K562 (cell line): ENCODE measurements around the gene STK36. TPM values are rescaled to one million over a fixed set of nuclear protein-coding genes. Genes with fewer than 3 reads are reported as not detected.
A peak's percentile ranks its signal among the peaks of the same experiment; 100 is the strongest.

ENCODE experiments used
- ATAC-seq: fragments of 200-7000 bp; cut with Tn5 transposase; 3 replicates; pipeline ENCODE4 v1.9.1; 2020; ENCODE audit warnings: moderate library complexity
- BruUV-seq: library from RNA; stranded (reverse); fragments of 400-500 nt; replicated peaks from 2 replicates; lab custom pipeline; 2021; lab: Mats Ljungman, UMichigan
- CTCF ChIA-PET: fragments of 300-600 bp; formaldehyde crosslinking; extraction: SDS; loops from one replicate; lab custom pipeline; 2021; ENCODE audit warnings: low intra/inter-chr PET ratio; lab: Yijun Ruan, JAX
- POLR2A ChIA-PET: fragments of 300-600, 350-650 bp; sonication (Branson Sonifier 250); formaldehyde crosslinking; extraction: SDS; loops from one replicate; lab custom pipeline; 2021; ENCODE audit warnings: antibody characterized with exemption, inconsistent platforms; lab: Yijun Ruan, JAX
- DNase-seq, 4 experiments: peaks; one replicate each; pipeline versions ENCODE4 v3.0.0 to v3.0.0-alpha.2; 2011 to 2018; ENCODE audit warnings: low spot score in 3 of 4, mixed read lengths in 3 of 4; ENCODE audit errors: extremely low read depth in 1 of 4
- FAIRE-seq: peaks from 2 replicates; lab custom pipeline; 2011; peaks lifted over from hg19 to GRCh38; lab: Jason Lieb, UNC
- H2AFZ ChIP-seq: 2 replicates; pipeline ENCODE4 v1.6.0; 2011; ENCODE audit warnings: low read depth, low read length, control low read depth, inconsistent platforms
- H3K27ac ChIP-seq: fragments of 200-600 bp; 3 replicates; pipeline ENCODE4 v1.8.0; 2011; ENCODE audit warnings: low read depth, mild to moderate bottlenecking, control low read depth, inconsistent platforms, low read length, moderate library complexity, mixed read lengths; ENCODE audit errors: extremely low read depth
- H3K27me3 ChIP-seq, 2 experiments: fragments of 300-600 bp in 1 of 2; 2 replicates in 1 of 2; 3 replicates in 1 of 2; pipeline versions ENCODE4 v1.6.0 to v1.8.0; 2011; ENCODE audit warnings: inconsistent platforms in 2 of 2, low read length in 2 of 2, mild to moderate bottlenecking in 1 of 2, mixed read lengths in 1 of 2, moderate library complexity in 1 of 2; ENCODE audit not compliant: control insufficient read depth in 2 of 2, insufficient read depth in 2 of 2
- H3K36me3 ChIP-seq: fragments of 300-600 bp; 3 replicates; pipeline ENCODE4 v1.8.0; 2011; ENCODE audit warnings: mild to moderate bottlenecking, low read length, inconsistent platforms; ENCODE audit not compliant: control insufficient read depth, insufficient read depth
- H3K4me1 ChIP-seq, 2 experiments: fragments of 200-600 bp in 1 of 2; replicated peaks in 1 of 2; 2 replicates in 1 of 2; 3 replicates in 1 of 2; pipeline versions ENCODE4 v1.5.1 to v1.8.0; 2011; ENCODE audit warnings: inconsistent platforms in 2 of 2, low read length in 2 of 2, mild to moderate bottlenecking in 1 of 2, mixed read lengths in 1 of 2, moderate library complexity in 1 of 2; ENCODE audit not compliant: control insufficient read depth in 2 of 2, insufficient read depth in 2 of 2
- H3K4me2 ChIP-seq: 2 replicates; pipeline ENCODE4 v1.6.1; 2011; ENCODE audit warnings: low read length, control low read depth, inconsistent platforms, mixed read lengths; ENCODE audit not compliant: insufficient read depth
- H3K4me3 ChIP-seq: fragments of 200-600 bp; sonication (generic), shearing (Covaris generic); 2 replicates; pipeline ENCODE4 v1.5.1; 2016; ENCODE audit warnings: control low read depth, inconsistent platforms
- H3K79me2 ChIP-seq: fragments of 200-600 bp; 3 replicates; pipeline ENCODE4 v1.8.0; 2011; ENCODE audit warnings: low read length, inconsistent platforms; ENCODE audit not compliant: control insufficient read depth, insufficient read depth
- H3K9ac ChIP-seq, 2 experiments: 2 replicates each; pipeline versions ENCODE4 v1.6.0 to v1.6.1; 2011; ENCODE audit warnings: low read depth in 2 of 2, low read length in 2 of 2, control low read depth in 1 of 2, inconsistent platforms in 1 of 2, mild to moderate bottlenecking in 1 of 2, mixed read lengths in 1 of 2; ENCODE audit not compliant: insufficient read depth in 1 of 2
- H3K9me1 ChIP-seq: one replicate; pipeline ENCODE4 v1.6.0; 2011; ENCODE audit warnings: inconsistent platforms, mild to moderate bottlenecking, low read length, moderate library complexity; ENCODE audit not compliant: control insufficient read depth, insufficient read depth
- H3K9me3 ChIP-seq: replicated peaks from 2 replicates; pipeline ENCODE4 v1.5.1; 2011; ENCODE audit warnings: low read depth, low read length, inconsistent platforms; ENCODE audit not compliant: control insufficient read depth, insufficient read depth
- H4K20me1 ChIP-seq: replicated peaks from 2 replicates; pipeline ENCODE4 v1.6.1; 2011; ENCODE audit warnings: low read length, inconsistent platforms, mixed read lengths; ENCODE audit not compliant: control insufficient read depth, insufficient read depth
- CBFA2T3 ChIP-seq: fragments of 450-650 bp; IDR thresholded peaks from 2 replicates; pipeline ENCODE4 v1.6.1; 2017
- DNMT1 ChIP-seq: fragments of 450-650 bp; IDR thresholded peaks from 2 replicates; pipeline ENCODE4 v1.6.1; 2016; ENCODE audit warnings: antibody characterized with exemption, mild to moderate bottlenecking
- E2F1 ChIP-seq: sonication (generic); formaldehyde crosslinking; IDR thresholded peaks from 2 replicates; pipeline ENCODE4 v1.8.1; 2023; ENCODE audit warnings: mild to moderate bottlenecking, missing genetic modification reagents, moderate library complexity
- ESRRA ChIP-seq: fragments of 450-650 bp; IDR thresholded peaks from 2 replicates; pipeline ENCODE4 v1.6.1; 2014; ENCODE audit warnings: low read depth, mild to moderate bottlenecking, moderate library complexity, borderline replicate concordance
- FOSL1 ChIP-seq: fragments of 200-800 bp; sonication (Bioruptor generic); conservative IDR thresholded peaks from 2 replicates; pipeline ENCODE4 v1.6.1; 2016; ENCODE audit warnings: missing genetic modification characterization, missing compliant biosample characterization
- GABPA ChIP-seq: fragments of 200-800 bp; sonication (Bioruptor generic); conservative IDR thresholded peaks from 2 replicates; pipeline ENCODE4 v1.6.1; 2016; ENCODE audit warnings: low read depth, missing genetic modification characterization, missing compliant biosample characterization
- WGBS: fragments of 100-300 bp; shearing (Covaris generic); methylation state at CpG from one replicate; pipeline ENCODE4 v1.1.6; 2016; ENCODE audit warnings: low coverage, mixed read lengths; ENCODE audit not compliant: insufficient coverage; ENCODE audit errors: missing lambda C conversion rate; 5-methylcytosine and 5-hydroxymethylcytosine counted together
- in situ Hi-C: fragments of 300-500 bp; cut with MboI; formaldehyde crosslinking; loops from 4 replicates; pipeline ENCODE4 v1.15.0; 2018; ENCODE audit warnings: inconsistent platforms, mixed read lengths
- intact Hi-C: fragments of 100-400 bp; cut with micrococcal nuclease; formaldehyde crosslinking; loops from 2 replicates; pipeline ENCODE4 v1.14.2; 2022
- polyA plus RNA-seq, 8 experiments: library from polyadenylated mRNA; depleted of rRNA in 4 of 8; stranded (reverse) in 5 of 8; unstranded in 3 of 8; fragments of >200 nt; fragmentation: Nextera tagmentation in 2 of 8; fragmentation: Illumina TruSeq in 1 of 8; extraction: Ambion mirVana in 2 of 8; extraction: Trizol in 1 of 8; gene quantifications; 2 replicates each; pipeline versions ENCODE4 v1.2.1 to v1.2.3, GENCODE V29; 2011 to 2014; ENCODE audit warnings: inconsistent platforms in 1 of 8, missing spikeins in 1 of 8
- total RNA-seq, 7 experiments: library from RNA; depleted of rRNA in 6 of 7; stranded (reverse); fragments of >200 nt in 6 of 7; fragmentation: Illumina TruSeq in 2 of 7; extraction: Trizol in 2 of 7; gene quantifications; 2 replicates each; pipeline versions ENCODE4 v1.2.1 to v1.2.3, GENCODE V29; 2011 to 2021; ENCODE audit warnings: low replicate concordance in 1 of 7

The STK36 gene
- total and polyA plus RNA-seq, 9 of the 15 experiments (the other 6 are each of a cell fraction or from before 2014, with no cell fraction given): 3.5 to 12.4 (median 6.7) TPM

- H3K27ac ChIP-seq: no peak overlapping the region
- no TSS peak for BruUV-seq
- CTCF ChIA-PET: interaction anchor here (0.6 to 1.7 kb wide), 2 partner anchors 138 to 234 kb away, joined by 3 to 15 read pairs; no protein-coding TSS in a partner anchor
- H3K4me1 ChIP-seq: peaks cover 13 to 14% of the 10 kb centered on the region in 2 experiments
- POLR2A ChIA-PET: interaction anchor here (0.5 to 1.3 kb wide), 6 partner anchors 9 to 151 kb away, joined by 3 to 7 read pairs (median 4); partner anchors contain the start of genes RNF25 and STK36
- intact Hi-C loops: loop anchor here (5.0 kb wide), 1 partner anchor 137 kb away; no protein-coding TSS in a partner anchor
- DNase-seq (no peak), FAIRE-seq (no peak), ATAC-seq (peak; percentile 2; the same call in 1 of the 3 replicates)
- H3K79me2 ChIP-seq: peaks cover 40% of the 10 kb centered on the region
- no peaks in the 10 kb centered on the region for H3K27me3 ChIP-seq
- H3K4me3 ChIP-seq: peak overlapping the region; percentile 85; the same call in 1 of the 2 replicates
- in situ Hi-C loops: no loop called here
- WGBS: 62% methylated on average over 14 of the region's 14 CpGs
- peak overlapping the region; percentile 46 for H3K4me2 ChIP-seq
- H2AFZ ChIP-seq: peak overlapping the region; percentile 94
- H3K9ac ChIP-seq: no peak overlapping the region
- peaks cover 2% of the 10 kb centered on the region for H3K9me1 ChIP-seq
- no peaks in the 10 kb centered on the region; the same call in 1 of the 2 replicates for H4K20me1 ChIP-seq
- no peak for TF ChIP-seq CBFA2T3
- TF ChIP-seq FOSL1 (tag): peak; percentile 9; the same call in 1 of the 2 replicates
- no peak for TF ChIP-seq E2F1 (CRISPR knock-in tag)
- TF ChIP-seq ESRRA: no peak
- TF ChIP-seq GABPA (tag): 0 out of 2 replicates have a peak, but pooled peaks have one; percentile 3
- no peak for TF ChIP-seq DNMT1
- H3K9me3 ChIP-seq: no peaks in the 10 kb centered on the region
- peaks cover 7% of the 10 kb centered on the region for H3K36me3 ChIP-seq
Observed at GRCh38 chr2:218710334-218710686, 38.4 kb downstream of the STK36 start.
